Activated CD8-positive, alpha-beta memory T cell treated with anti-CD3 and anti-CD28 coated beads for 24 hours (primary cell): ENCODE data around the gene OR10D3.
"Not testable (repeated sequence)": the region's sequence is repeated elsewhere in the genome, so short reads cannot be mapped to it uniquely, and the experiment has no call there.

Source experiments
- DNase-seq: peaks from one replicate; pipeline ENCODE4 v3.0.0-alpha.2; 2020

The OR10D3 gene

GRCh38 chr11:124195189-124195734 is 12.1 kb downstream of the OR10D3 start:
- peak; percentile 65 for DNase-seq

DNA sequence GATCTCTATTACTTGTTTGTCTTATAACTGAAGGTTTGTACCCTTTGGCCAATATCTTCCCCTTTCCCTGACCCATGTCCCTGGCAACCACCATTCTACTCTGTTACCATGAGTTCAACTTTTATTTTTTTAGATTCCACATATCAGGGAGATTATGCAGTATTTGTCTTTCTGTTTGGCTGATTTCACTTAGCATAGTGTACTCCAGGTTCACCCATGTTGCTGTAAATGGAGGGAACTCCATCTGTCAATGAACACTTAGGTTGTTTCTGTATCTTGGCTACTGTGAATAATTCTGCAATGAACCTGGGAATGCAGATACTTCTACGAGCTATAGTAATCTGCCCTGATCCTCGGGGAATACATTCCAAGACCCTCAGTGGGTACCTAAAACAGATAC is 14.9 kb downstream of the OR10D3 start:
- no peak for DNase-seq

DNA sequence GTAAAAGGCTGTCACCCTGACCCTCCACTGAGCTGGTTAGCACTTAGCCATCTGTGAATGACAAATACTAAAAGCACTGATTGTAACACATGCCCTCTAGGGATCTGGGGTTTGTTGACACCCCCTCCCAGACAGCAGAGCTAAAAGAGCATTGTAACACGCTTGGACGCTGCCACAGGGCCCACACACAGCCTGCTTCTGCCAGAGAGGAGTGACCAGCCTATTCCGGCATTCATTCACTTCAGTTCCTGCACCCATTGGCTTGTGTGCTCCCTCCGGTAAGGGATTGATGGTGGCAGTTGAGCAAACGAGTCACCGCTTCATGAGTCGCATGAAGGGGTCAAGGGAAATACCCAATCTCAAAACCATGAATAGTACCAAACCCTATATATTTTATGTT is 15.8 kb downstream of the OR10D3 start:
- DNase-seq: no peak

DNA sequence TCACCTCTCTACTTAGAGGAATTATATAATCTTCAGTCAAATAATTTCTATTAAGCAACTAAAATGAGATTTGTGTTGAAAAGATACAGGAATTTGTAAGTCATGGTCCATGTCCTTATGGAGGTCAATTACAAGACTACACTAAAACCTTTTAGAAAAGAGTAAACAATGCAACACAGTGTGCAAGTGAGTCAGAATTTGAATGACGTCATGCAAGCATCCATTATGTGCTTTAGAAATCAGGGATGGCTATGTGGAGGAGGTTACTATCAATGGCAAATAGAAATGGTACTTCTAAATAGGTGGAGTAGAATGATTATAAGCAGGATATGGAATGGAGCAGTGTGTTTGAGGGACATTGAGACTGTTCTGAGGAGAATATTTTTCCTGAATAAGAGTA is 16.6 kb downstream of the OR10D3 start:
- no peak for DNase-seq

DNA sequence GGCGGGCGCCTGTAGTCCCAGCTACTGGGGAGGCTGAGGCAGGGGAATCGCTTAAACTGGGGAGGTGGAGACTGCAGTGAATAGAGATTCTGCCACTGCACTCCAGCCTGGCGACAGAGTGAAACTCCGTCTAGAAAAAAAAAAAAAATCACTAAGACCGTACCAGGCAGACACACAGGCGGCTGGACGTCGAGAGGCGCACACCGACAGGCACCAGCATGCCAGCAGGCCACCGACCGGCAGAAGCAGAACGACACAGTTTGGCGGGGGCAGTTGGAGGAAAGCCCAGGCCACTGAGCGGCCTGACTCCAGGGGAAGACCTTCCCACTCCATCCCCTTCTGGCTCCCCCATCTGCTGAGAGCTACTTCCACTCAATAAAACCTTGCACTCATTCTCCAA is 17.5 kb downstream of the OR10D3 start:
- no peak for DNase-seq

DNA sequence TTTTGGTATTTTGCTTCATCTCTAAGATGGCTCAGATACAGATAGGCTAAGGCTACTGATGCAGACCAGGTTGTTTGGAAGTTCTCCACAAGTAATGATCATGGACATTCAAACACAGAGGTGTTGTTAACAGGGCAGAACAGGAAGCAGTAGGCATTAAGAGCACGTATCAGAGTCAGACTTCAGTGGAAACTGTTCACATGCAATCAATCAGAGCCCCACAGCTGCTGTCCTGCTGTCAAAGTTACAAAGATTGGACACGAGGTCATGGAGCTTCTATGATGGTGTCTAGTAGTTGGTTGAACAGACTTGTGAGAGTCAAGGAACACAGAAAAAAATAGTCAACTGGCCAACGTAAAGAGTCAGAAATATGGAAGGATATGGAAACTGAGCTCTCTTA is 19.8 kb downstream of the OR10D3 start:
- DNase-seq: no peak

- no peak for DNase-seq
Observed at GRCh38 chr11:124204008-124204407, 20.9 kb downstream of the OR10D3 start.

DNA sequence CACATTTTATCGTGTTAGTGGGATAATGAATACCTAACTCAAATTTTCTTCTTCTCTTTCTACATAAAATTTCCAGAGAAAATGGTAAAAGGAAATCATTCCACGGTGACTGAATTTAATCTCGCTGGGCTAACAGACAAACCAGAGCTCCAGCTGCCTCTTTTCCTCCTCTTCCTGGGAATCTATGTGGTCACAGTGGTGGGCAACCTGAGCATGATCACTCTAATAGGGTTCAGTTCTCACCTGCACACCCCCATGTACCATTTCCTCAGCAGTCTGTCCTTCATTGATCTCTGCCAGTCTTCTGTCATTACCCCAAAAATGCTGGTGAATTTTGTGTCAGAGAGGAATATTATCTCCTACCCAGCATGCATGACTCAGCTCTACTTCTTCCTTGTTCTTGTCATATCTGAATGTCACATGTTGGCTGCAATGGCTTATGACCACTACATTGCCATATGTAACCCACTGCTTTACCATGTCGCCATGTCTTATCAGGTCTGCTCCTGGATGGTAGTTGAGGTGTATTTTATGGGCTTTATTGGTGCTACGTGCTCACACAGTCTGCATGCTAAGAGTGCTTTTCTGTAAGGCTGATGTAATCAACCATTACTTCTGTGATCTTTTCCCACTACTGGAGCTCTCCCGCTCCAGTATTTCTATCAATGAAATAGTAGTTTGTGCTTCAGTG is 24.1 kb downstream of the OR10D3 start:
- DNase-seq: no peak

GRCh38 chr11:124209824-124210357 is 26.7 kb downstream of the OR10D3 start:
- no peak for DNase-seq

DNA sequence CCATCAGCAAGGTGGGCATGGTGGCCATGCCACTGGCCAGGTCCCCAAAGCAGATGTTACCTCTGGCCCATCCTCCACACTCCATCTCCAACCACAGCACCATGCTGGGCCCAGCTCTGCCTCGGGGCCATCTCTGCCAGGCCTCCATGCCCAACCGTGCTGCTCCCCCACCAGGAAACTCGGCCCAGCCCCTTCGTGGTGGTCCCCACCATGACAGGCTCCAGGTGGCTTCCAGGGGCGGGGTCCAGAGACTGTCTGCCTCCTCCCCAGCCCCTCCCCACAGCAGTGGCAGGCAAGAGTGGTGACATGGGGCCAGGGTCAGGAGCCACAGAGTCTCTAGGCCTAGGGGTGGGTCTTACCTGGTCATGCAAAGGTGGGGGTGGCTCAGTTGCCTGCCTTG is 27.3 kb downstream of the OR10D3 start:
- no peak for DNase-seq

GRCh38 chr11:124211321-124211720 is 28.2 kb downstream of the OR10D3 start:
- no peak for DNase-seq

DNA sequence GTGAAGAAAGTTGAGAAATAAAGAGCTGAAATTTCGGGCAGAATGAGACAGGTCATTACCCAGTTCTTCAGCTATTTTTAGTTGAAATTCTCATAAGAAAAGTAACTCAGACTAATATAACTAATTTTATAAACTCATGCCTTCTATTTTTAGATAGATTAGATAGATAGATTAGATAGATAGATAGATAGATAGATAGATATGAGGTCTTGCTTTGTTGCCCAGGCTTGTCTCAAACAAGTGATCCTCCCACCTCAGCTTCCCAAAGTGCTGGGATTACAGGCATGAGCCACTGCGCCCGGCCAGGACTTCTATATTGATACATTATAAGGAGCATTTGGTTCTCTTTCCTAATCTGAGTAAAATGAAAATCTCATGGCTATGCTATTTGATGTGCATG is 30.9 kb downstream of the OR10D3 start:
- no peak for DNase-seq

DNA sequence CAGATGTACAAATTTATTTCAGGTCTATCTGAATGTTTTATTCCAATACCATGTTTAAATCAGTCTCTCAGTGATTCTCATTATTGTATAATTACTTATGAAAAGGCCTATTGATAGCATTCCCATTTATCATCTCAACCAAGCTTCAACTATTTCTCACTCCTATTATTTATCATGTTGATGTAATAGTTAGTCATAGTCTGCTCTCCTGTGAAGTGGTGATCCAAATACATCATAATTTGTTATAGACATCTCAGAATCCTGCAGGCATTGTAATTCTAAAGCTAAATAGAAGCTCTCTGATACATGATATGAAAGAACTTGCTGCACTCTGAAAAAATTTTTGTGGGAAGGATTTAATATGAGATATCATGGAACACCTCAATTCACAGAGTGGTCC is 36.0 kb downstream of the OR10D3 start:
- no peak for DNase-seq

DNA sequence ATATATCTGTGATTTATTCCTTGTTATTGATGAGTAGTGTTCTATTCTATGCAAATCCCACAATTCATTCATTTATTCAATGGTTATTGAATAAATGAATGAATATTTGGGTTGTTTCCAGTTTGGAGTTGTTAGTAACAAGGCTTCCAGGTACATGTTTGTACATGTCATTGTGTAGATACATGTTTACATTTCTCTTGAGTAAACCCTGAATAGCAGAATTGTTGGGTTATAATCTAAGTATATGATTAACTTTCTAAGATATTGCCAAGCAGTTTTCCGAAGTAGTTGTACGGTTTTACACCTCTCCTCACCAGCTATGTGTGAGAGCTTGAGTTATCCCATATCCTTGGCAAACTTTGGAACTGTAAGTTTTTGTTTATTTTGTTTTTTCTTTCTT is 39.3 kb downstream of the OR10D3 start:
- DNase-seq: no peak

DNA sequence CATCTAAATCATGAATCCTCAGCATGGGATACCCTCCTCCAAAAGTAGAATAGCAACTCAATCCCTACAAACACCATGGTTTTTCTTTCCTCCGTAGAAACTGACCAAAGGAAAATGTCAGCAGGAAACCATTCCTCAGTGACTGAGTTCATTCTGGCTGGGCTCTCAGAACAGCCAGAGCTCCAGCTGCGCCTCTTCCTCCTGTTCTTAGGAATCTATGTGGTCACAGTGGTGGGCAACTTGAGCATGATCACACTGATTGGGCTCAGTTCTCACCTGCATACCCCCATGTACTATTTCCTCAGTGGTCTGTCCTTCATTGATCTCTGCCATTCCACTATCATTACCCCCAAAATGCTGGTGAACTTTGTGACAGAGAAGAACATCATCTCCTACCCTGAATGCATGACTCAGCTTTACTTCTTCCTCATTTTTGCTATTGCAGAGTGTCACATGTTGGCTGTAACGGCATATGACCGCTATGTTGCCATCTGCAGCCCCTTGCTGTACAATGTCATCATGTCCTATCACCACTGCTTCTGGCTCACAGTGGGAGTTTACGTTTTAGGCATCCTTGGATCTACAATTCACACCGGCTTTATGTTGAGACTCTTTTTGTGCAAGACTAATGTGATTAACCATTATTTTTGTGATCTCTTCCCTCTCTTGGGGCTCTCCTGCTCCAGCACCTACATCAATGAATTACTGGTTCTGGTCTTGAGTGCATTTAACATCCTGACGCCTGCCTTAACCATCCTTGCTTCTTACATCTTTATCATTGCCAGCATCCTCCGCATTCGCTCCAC is 41.7 kb downstream of the OR10D3 start:
- not testable (repeated sequence) for DNase-seq

DNA sequence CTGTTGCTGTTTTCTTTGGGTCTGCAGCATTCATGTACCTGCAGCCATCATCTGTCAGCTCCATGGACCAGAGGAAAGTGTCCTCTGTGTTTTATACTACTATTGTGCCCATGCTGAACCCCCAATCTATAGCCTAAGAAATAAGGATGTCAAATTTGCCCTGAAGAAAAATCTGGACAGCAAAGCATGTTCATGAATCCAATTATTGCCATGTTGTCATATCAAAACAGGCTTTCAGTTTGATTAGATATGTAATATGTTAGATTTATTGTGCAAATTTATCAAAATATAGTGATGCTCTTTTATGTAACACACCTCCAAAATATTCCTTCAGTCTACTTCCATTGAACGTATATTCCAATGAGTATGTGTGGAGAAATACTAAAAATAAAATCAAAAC is 42.3 kb downstream of the OR10D3 start:
- DNase-seq: no peak

GRCh38 chr11:124233376-124233775 is 50.2 kb downstream of the OR10D3 start:
- DNase-seq: no peak
